HK-2 (cell line): ENCODE data around the gene SLC38A10.
"Not testable (repeated sequence)": the region's sequence is repeated elsewhere in the genome, so short reads cannot be mapped to it uniquely, and the experiment has no call there.

ENCODE experiments used
- DNase-seq: peaks from one replicate; pipeline ENCODE4 v3.0.0-alpha.2; 2018; ENCODE audit not compliant: unreplicated experiment

SLC38A10 gene

GRCh38 chr17:81312624-81313325 is 17.7 kb upstream of the SLC38A10 start:
- DNase-seq = no peak

GRCh38 chr17:81311946-81312345 is 16.8 kb upstream of the SLC38A10 start:
- no peak for DNase-seq

GRCh38 chr17:81310949-81311550 is 15.9 kb upstream of the SLC38A10 start:
- DNase-seq = no peak

GRCh38 chr17:81309859-81310839 is 15.0 kb upstream of the SLC38A10 start:
- DNase-seq = no peak

- DNase-seq = peak; percentile 63
Measured at GRCh38 chr17:81309140-81309858, 14.2 kb upstream of the SLC38A10 start.

GRCh38 chr17:81308784-81309139 is 13.7 kb upstream of the SLC38A10 start:
- not testable (repeated sequence) for DNase-seq

- no peak for DNase-seq
Measured at GRCh38 chr17:81307636-81308560, 12.8 kb upstream of the SLC38A10 start.

GRCh38 chr17:81306898-81307510 is 11.9 kb upstream of the SLC38A10 start:
- no peak for DNase-seq

GRCh38 chr17:81306491-81306890 is 11.4 kb upstream of the SLC38A10 start:
- DNase-seq = no peak

GRCh38 chr17:81305051-81305630 is 10.0 kb upstream of the SLC38A10 start:
- DNase-seq = no peak

- no peak for DNase-seq
Measured at GRCh38 chr17:81304196-81305015, 9.3 kb upstream of the SLC38A10 start.

GRCh38 chr17:81303385-81303784 is 8.3 kb upstream of the SLC38A10 start:
- no peak for DNase-seq

GRCh38 chr17:81302861-81303333 is 7.8 kb upstream of the SLC38A10 start:
- DNase-seq = no peak

GRCh38 chr17:81302324-81302723 is 7.2 kb upstream of the SLC38A10 start:
- no peak for DNase-seq

GRCh38 chr17:81301195-81302144 is 6.4 kb upstream of the SLC38A10 start:
- no peak for DNase-seq

- DNase-seq = no peak
Measured at GRCh38 chr17:81300586-81301155, 5.6 kb upstream of the SLC38A10 start.

- no peak for DNase-seq
Measured at GRCh38 chr17:81299846-81300585, 4.9 kb upstream of the SLC38A10 start.
